A549 (cell line): Measurements from ENCODE around the gene ASMT. TPM values are rescaled to one million over a fixed set of nuclear protein-coding genes. Genes with fewer than 3 reads are reported as not detected.
A peak's percentile ranks its signal among the peaks of the same experiment; 100 is the strongest.

Experiments used
- ATAC-seq, 2 experiments: fragments of 200-7000 bp in 1 of 2; fragments of >200 bp in 1 of 2; cut with Nextera tagmentation in 1 of 2; cut with Tn5 transposase in 1 of 2; 3 replicates each; pipeline versions ENCODE4 v1.8.0 to v1.9.1; 2018 to 2020; ENCODE audit warnings: mild to moderate bottlenecking in 1 of 2, moderate library complexity in 1 of 2
- CTCF ChIA-PET: fragments of 300-600 bp; sonication (Branson Sonifier 250); formaldehyde crosslinking; extraction: SDS; loops from one replicate; lab custom pipeline; 2021; ENCODE audit warnings: antibody characterized with exemption, inconsistent platforms; lab: Yijun Ruan, JAX
- POLR2A ChIA-PET: fragments of 350-600 bp; formaldehyde crosslinking; extraction: SDS; loops from one replicate; lab custom pipeline; 2021; ENCODE audit warnings: antibody characterized with exemption, inconsistent platforms; lab: Yijun Ruan, JAX
- DNase-seq, 2 experiments: peaks; one replicate each; pipeline versions ENCODE4 v3.0.0 to v3.0.0-alpha.2; 2011 to 2016; ENCODE audit warnings: low read depth in 1 of 2, low spot score in 1 of 2
- FAIRE-seq: peaks from 2 replicates; lab custom pipeline; 2011; peaks lifted over from hg19 to GRCh38; lab: Jason Lieb, UNC
- H3K27ac ChIP-seq, 2 experiments: fragments of >200 bp; sonication (Bioruptor Twin); formaldehyde crosslinking; 3 replicates each; pipeline ENCODE4 v1.5.1; 2016 to 2017
- H3K4me1 ChIP-seq: fragments of >200 bp; sonication (Bioruptor Twin); formaldehyde crosslinking; 3 replicates; pipeline ENCODE4 v1.6.1; 2016
- H3K4me2 ChIP-seq: fragments of >200 bp; sonication (Bioruptor Twin); formaldehyde crosslinking; 3 replicates; pipeline ENCODE4 v1.6.1; 2016
- H3K4me3 ChIP-seq: fragments of >200 bp; sonication (Bioruptor Twin); formaldehyde crosslinking; 3 replicates; pipeline ENCODE4 v1.5.1; 2016
- H3K9me3 ChIP-seq: fragments of >200 bp; sonication (Bioruptor Twin); formaldehyde crosslinking; 3 replicates; pipeline ENCODE4 v1.6.1; 2016
- CBX8 ChIP-seq: fragments of 200-600 bp; sonication (generic); IDR thresholded peaks from 2 replicates; pipeline ENCODE4 v1.6.1; 2016
- CHD2 ChIP-seq: fragments of 150-350 bp; IDR thresholded peaks from 2 replicates; pipeline ENCODE4 v1.6.1; 2014; ENCODE audit warnings: low read length; ENCODE audit not compliant: partially characterized antibody
- EHMT2 ChIP-seq: fragments of 200-600 bp; sonication (generic); IDR thresholded peaks from 2 replicates; pipeline ENCODE4 v1.6.1; 2016; ENCODE audit warnings: antibody characterized with exemption, low read depth, mild to moderate bottlenecking, moderate library complexity
- GATA3 ChIP-seq: IDR thresholded peaks from 2 replicates; pipeline ENCODE4 v1.6.1; 2012; ENCODE audit warnings: borderline replicate concordance
- HOXA7 ChIP-seq: fragments of 250-450 bp; sonication (Bioruptor Pico); IDR thresholded peaks from 2 replicates; pipeline ENCODE4 v1.5.0; 2020; ENCODE audit warnings: mild to moderate bottlenecking, moderate library complexity
- JUN ChIP-seq, 2 experiments: fragments of >200 bp; sonication (Bioruptor Twin); formaldehyde crosslinking; IDR thresholded peaks; 2 replicates in 1 of 2; 3 replicates in 1 of 2; pipeline ENCODE4 v1.6.1; 2016 to 2017
- KDM1A ChIP-seq: fragments of 200-600 bp; sonication (generic); IDR thresholded peaks from 2 replicates; pipeline ENCODE4 v1.6.1; 2016; ENCODE audit warnings: low read depth, mild to moderate bottlenecking
- MAFK ChIP-seq: fragments of 450-650 bp; IDR thresholded peaks from 2 replicates; pipeline ENCODE4 v1.6.1; 2014; ENCODE audit not compliant: partially characterized antibody
- NFE2L2 ChIP-seq: fragments of 150-350 bp; conservative IDR thresholded peaks from 2 replicates; pipeline ENCODE4 v1.6.1; 2014; ENCODE audit warnings: low read length
- NR3C1 ChIP-seq: fragments of >200 bp; sonication (Bioruptor Twin); formaldehyde crosslinking; IDR thresholded peaks from 3 replicates; pipeline ENCODE4 v1.6.1; 2017
- RARB ChIP-seq: fragments of 250-450 bp; sonication (Bioruptor Pico); IDR thresholded peaks from 2 replicates; pipeline ENCODE4 v1.8.0; 2021; ENCODE audit warnings: mild to moderate bottlenecking, moderate library complexity
- TFCP2L1 ChIP-seq: fragments of 250-450 bp; sonication (Bioruptor Pico); IDR thresholded peaks from 2 replicates; pipeline ENCODE4 v1.5.0; 2021; ENCODE audit warnings: mild to moderate bottlenecking
- WGBS: methylation state at CpG from one replicate; pipeline ENCODE4 v1.1.6; 2017; ENCODE audit errors: missing lambda C conversion rate; 5-methylcytosine and 5-hydroxymethylcytosine counted together
- polyA plus RNA-seq, 4 experiments: library from polyadenylated mRNA; depleted of rRNA in 3 of 4; stranded (reverse); fragments of >200 nt; fragmentation: RNase III in 1 of 4; extraction: RNeasy Plus Mini Kit Qiagen cat#74134 plus additional on column Dnase treatment in 1 of 4; gene quantifications; 2 replicates in 3 of 4; 3 replicates in 1 of 4; pipeline ENCODE4 v1.2.3, GENCODE V29; 2011 to 2017
- TF ChIP-seq, protein P1 (sequence below): fragments of 450-650 bp; IDR thresholded peaks from 2 replicates; pipeline ENCODE4 v1.6.1; 2014; ENCODE audit warnings: antibody characterized with exemption
- TF ChIP-seq, protein P2 (sequence below): IDR thresholded peaks from 2 replicates; pipeline ENCODE4 v1.6.1; 2012; ENCODE audit warnings: low read depth, borderline replicate concordance
- TF ChIP-seq, protein P3 (sequence below): fragments of >200 bp; sonication (Bioruptor Twin); formaldehyde crosslinking; IDR thresholded peaks from 3 replicates; pipeline ENCODE4 v1.6.1; 2016
- TF ChIP-seq, protein P4 (sequence below): fragments of 200-600 bp; sonication (generic); IDR thresholded peaks from 2 replicates; pipeline ENCODE4 v1.6.1; 2016; ENCODE audit warnings: antibody characterized with exemption, mild to moderate bottlenecking, moderate library complexity

ASMT gene
- polyA plus RNA-seq, 2 of the 4 experiments (the other 2 are of a cell fraction) = 0.12 to 0.16 TPM

DNA sequence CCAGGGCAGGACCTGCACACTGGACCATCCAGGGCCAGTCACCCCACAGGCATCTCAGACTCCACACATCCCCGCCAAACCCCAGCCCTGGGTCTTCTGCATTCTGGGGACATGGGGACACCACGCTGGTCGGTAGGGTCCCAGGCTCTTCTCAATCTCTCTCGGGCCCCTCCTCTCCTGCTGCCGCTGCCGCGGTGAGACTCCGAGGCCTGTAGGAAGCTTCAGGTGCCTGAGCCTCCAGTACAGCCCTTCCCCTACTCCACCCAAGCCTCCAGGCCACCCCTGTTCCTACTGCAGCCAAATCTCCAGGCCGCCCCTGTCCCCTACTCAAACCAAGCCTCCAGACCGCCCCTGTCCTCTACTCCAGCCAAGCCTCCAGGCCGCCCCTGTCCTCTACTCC lies 5.5 kb upstream of the ASMT start:
- H3K27ac ChIP-seq = no peak overlapping the region
- ATAC-seq (peak; percentile 32 to 64), DNase-seq (no peak)
- no peaks in the 10 kb centered on the region for H3K9me3 ChIP-seq
- TF ChIP-seq CBX8 (no peak), NFE2L2 (no peak), GATA3 (no peak), CHD2 (no peak), TFCP2L1 (CRISPR knock-in tag) (no peak), EHMT2 (no peak)
- TF ChIP-seq, protein P1, sequence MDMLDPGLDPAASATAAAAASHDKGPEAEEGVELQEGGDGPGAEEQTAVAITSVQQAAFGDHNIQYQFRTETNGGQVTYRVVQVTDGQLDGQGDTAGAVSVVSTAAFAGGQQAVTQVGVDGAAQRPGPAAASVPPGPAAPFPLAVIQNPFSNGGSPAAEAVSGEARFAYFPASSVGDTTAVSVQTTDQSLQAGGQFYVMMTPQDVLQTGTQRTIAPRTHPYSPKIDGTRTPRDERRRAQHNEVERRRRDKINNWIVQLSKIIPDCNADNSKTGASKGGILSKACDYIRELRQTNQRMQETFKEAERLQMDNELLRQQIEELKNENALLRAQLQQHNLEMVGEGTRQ = no peak
- TF ChIP-seq, protein P2, sequence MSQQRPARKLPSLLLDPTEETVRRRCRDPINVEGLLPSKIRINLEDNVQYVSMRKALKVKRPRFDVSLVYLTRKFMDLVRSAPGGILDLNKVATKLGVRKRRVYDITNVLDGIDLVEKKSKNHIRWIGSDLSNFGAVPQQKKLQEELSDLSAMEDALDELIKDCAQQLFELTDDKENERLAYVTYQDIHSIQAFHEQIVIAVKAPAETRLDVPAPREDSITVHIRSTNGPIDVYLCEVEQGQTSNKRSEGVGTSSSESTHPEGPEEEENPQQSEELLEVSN = no peak
- TF ChIP-seq, all 56 proteins: peak for 0
- whole genome bisulfite sequencing = 87% methylated on average over 10 of the region's 11 CpGs
- no peak overlapping the region for H3K4me2 ChIP-seq
- ChIA-PET POLR2A (no interaction called here), CTCF (no interaction called here)
- no peak overlapping the region for H3K4me3 ChIP-seq
- no peaks in the 10 kb centered on the region for H3K4me1 ChIP-seq
- FAIRE-seq = no peak

DNA sequence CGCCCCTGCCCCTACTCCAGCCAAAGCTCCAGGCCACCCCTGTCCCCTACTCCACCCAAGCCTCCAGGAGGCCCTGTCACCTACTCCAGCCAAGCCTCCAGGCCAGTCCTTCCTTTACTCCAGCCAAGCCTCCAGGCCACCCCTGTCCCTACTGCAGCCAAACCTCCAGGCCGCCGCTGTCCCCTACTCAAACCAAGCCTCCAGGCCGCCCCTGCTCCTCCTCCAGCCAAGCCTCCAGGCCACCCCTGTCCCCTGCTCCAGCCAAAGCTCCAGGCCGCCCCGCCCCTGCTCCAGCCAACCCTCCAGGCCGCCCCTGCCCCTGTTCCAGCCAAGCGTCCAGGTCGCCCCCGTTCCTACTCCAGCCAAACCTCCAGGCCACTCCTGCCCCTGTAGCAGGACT lies 5.1 kb upstream of the ASMT start:
- FAIRE-seq (no peak), ATAC-seq (peak; percentile 21 to 41; a peak in 5 of 6 replicates), DNase-seq (no peak)
- H3K4me3 ChIP-seq = no peak overlapping the region
- no peaks in the 10 kb centered on the region for H3K9me3 ChIP-seq
- no peak overlapping the region for H3K27ac ChIP-seq
- ChIA-PET POLR2A (no interaction called here), CTCF (no interaction called here)
- no peaks in the 10 kb centered on the region for H3K4me1 ChIP-seq
- TF ChIP-seq, protein P3, sequence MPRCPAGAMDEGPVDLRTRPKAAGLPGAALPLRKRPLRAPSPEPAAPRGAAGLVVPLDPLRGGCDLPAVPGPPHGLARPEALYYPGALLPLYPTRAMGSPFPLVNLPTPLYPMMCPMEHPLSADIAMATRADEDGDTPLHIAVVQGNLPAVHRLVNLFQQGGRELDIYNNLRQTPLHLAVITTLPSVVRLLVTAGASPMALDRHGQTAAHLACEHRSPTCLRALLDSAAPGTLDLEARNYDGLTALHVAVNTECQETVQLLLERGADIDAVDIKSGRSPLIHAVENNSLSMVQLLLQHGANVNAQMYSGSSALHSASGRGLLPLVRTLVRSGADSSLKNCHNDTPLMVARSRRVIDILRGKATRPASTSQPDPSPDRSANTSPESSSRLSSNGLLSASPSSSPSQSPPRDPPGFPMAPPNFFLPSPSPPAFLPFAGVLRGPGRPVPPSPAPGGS = no peak
- TF ChIP-seq JUN (IDR thresholded peaks at IDR 0.05) = no peak
- TF ChIP-seq, protein P1 = no peak
- no peak for TF ChIP-seq KDM1A
- no peak for TF ChIP-seq MAFK
- TF ChIP-seq, protein P4, sequence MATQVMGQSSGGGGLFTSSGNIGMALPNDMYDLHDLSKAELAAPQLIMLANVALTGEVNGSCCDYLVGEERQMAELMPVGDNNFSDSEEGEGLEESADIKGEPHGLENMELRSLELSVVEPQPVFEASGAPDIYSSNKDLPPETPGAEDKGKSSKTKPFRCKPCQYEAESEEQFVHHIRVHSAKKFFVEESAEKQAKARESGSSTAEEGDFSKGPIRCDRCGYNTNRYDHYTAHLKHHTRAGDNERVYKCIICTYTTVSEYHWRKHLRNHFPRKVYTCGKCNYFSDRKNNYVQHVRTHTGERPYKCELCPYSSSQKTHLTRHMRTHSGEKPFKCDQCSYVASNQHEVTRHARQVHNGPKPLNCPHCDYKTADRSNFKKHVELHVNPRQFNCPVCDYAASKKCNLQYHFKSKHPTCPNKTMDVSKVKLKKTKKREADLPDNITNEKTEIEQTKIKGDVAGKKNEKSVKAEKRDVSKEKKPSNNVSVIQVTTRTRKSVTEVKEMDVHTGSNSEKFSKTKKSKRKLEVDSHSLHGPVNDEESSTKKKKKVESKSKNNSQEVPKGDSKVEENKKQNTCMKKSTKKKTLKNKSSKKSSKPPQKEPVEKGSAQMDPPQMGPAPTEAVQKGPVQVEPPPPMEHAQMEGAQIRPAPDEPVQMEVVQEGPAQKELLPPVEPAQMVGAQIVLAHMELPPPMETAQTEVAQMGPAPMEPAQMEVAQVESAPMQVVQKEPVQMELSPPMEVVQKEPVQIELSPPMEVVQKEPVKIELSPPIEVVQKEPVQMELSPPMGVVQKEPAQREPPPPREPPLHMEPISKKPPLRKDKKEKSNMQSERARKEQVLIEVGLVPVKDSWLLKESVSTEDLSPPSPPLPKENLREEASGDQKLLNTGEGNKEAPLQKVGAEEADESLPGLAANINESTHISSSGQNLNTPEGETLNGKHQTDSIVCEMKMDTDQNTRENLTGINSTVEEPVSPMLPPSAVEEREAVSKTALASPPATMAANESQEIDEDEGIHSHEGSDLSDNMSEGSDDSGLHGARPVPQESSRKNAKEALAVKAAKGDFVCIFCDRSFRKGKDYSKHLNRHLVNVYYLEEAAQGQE = no peak
- no peak for TF ChIP-seq NR3C1
- WGBS = 92% methylated on average over 9 of the region's 10 CpGs
- no peak overlapping the region for H3K4me2 ChIP-seq

DNA sequence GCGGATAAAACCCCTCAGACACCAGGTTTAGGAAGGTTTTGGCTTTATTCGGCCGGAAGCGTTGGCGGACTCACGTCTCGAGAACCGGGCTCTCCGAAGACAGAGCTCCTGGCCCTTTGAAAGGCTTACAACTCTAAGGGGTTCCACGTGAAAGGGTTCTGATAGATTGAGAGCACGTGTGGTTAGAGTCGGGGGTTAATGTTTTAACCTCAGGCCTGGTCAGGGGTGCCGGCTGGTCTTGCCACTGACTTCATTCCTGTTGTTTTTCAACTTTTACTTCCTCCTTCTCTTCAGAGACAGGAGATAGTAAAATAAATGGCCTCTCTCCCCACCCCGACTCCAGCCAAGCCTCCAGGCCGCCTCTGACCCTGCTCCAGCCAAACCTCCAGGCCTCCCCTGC lies 4.7 kb upstream of the ASMT start:
- CTCF ChIA-PET = no interaction called here
- no peaks in the 10 kb centered on the region for H3K9me3 ChIP-seq
- WGBS = 83% methylated on average over 15 of the region's 15 CpGs
- no peaks in the 10 kb centered on the region for H3K4me1 ChIP-seq
- no peak for ATAC-seq
- POLR2A ChIA-PET = no interaction called here
- no peak overlapping the region for H3K4me2 ChIP-seq
- no peak overlapping the region for H3K27ac ChIP-seq
- no peak for TF ChIP-seq GATA3
- no peak for TF ChIP-seq HOXA7
- TF ChIP-seq RARB (CRISPR knock-in tag) = no peak
- FAIRE-seq = no peak
- H3K4me3 ChIP-seq = no peak overlapping the region
- DNase-seq = no peak
